ENCODE results near the gene GPX4.

GPX4 gene

DNA sequence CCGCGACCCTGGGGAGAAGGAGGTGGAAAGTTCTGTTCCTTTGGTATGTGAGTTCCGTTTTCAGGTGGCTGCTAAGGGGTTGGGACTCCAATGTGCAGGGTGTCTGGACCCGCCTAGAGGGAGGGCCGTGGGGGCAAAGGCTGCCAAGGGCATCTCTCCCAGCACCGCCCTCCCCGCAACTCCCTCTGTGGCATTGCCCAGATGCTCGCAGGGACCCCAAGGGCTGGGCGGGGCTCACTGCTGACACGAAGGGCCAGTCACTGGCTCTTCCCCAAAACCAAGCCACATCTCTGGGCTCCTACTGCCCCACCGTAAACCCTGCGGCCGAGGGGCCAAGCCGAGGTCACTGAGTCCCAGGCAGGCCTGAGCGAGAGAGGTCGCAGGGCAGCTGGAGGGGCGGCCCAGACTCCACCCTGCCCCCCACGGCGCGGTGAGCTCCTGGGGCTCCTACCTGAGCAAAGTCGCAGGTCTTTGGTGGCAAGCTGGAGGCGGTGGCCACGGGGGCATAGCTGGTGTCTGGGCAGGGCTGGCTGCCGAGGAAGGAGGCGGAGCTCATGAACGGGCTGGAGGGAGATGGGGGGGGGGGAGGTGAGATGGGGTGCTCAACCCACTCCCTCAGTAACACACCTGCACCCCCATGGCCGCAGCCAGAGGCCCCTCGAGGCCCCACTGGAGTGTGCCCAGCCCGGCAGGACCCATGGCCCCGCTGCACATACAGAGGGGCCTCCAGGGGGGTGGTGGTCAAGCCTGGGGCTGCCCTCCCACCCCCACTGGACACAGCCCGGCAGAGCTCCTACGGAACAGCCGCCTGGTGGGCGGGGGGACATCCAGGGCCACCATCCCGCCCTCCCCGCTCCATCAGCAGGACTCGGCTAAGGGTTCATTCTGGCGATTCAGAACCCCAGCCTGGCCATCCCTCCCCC lies 43.3 kb downstream of the GPX4 start:
- no peaks in the 10 kb centered on the region for H3K9me3 ChIP-seq (ENCODE audit: control insufficient read depth, low read length)
- no peaks in the 10 kb centered on the region for H3K4me1 ChIP-seq (ENCODE audit: control insufficient read depth, insufficient read depth, low read length, poor library complexity, severe bottlenecking)
- no peaks in the 10 kb centered on the region for H3K27me3 ChIP-seq (replicated peaks; ENCODE audit: control insufficient read depth, insufficient read depth, low read length, poor library complexity, severe bottlenecking)
- H3K4me3 ChIP-seq (ENCODE audit: insufficient read depth, low read depth, low read length, poor library complexity, severe bottlenecking): no peak overlapping the region
- DNase-seq: no peak
- no peak overlapping the region for H3K27ac ChIP-seq (ENCODE audit: insufficient read depth, low read length, poor library complexity, severe bottlenecking)
- peaks cover 39% of the 10 kb centered on the region for H3K36me3 ChIP-seq (ENCODE audit: control insufficient read depth, insufficient read depth, low read length)

DNA sequence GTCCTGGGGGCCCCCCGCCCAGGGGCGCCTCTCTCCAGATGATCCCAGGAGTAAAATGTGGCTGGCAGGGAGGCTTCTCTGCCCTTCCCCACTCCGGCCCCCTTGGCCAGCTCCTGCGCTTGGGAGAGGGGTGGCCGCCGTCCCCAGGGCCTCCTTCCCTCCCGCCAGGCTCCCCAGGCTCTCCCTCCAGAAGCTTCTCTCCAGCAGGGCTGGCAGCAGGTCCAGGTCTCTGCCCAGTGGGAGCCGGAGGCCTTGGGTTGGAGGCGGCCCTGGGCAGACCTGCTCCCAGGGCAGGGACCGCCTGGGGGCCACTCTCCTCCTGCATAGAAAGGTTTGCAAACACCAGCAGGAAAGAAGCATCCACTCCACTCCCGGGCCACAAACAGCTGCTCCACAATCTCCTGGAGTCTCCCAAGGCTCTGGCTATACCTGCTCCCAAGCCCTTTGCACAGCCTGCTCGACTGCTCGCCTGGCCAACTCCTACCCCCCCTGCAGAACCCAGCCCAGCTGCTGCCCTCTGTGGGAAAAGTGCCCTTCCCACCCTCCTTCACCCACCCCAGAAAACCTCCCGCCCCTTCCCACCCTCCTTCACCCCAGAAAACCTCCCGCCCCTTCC lies 44.2 kb downstream of the GPX4 start:
- H3K9me3 ChIP-seq (ENCODE audit: control insufficient read depth, low read length): no peaks in the 10 kb centered on the region
- peaks cover 45% of the 10 kb centered on the region for H3K36me3 ChIP-seq (ENCODE audit: control insufficient read depth, insufficient read depth, low read length)
- no peak for DNase-seq
- H3K4me3 ChIP-seq (ENCODE audit: insufficient read depth, low read depth, low read length, poor library complexity, severe bottlenecking): no peak overlapping the region
- H3K4me1 ChIP-seq (ENCODE audit: control insufficient read depth, insufficient read depth, low read length, poor library complexity, severe bottlenecking): no peaks in the 10 kb centered on the region
- H3K27me3 ChIP-seq (replicated peaks; ENCODE audit: control insufficient read depth, insufficient read depth, low read length, poor library complexity, severe bottlenecking): no peaks in the 10 kb centered on the region
- no peak overlapping the region for H3K27ac ChIP-seq (ENCODE audit: insufficient read depth, low read length, poor library complexity, severe bottlenecking)

DNA sequence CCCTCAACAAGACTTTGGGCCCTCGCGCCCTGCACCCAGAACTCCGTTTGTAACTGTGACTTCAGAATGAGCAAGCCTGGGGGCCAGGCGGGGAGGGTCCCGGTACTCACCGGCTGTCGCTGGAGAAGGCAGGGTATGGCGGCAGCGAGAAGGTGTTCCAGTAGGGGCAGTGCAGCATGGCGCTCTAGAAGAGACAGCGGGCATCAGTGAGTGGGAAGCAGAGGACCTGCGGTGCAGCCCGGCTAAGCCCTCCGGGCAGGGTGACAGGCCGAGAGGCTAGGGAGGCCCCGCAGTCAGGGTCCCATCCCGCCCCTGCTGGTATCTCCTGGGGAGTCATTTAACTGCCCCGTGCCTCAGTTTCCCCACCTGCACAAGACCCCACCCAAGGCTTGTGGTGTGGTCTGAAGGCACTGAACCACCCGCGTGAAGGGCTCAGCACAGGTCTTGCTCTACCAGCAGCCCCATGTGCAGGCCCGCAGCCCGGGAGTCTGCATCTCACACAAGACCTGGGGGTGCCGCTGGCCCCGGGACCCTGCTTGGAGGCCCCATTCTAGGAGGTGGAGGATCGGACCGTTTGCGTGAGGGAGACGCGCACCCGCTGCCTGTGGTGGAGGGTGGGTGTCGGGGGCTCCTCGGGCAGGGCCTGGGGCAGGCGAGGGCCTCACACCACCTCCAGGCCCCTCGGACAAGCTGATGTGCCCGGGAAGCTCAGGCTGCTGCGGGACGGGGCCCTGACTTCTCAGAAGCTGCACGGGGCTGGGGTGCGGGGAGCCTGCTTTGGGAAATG lies 45.7 kb downstream of the GPX4 start:
- H3K27ac ChIP-seq (ENCODE audit: insufficient read depth, low read length, poor library complexity, severe bottlenecking): no peak overlapping the region
- no peaks in the 10 kb centered on the region for H3K27me3 ChIP-seq (replicated peaks; ENCODE audit: control insufficient read depth, insufficient read depth, low read length, poor library complexity, severe bottlenecking)
- no peak overlapping the region for H3K4me3 ChIP-seq (ENCODE audit: insufficient read depth, low read depth, low read length, poor library complexity, severe bottlenecking)
- no peaks in the 10 kb centered on the region for H3K9me3 ChIP-seq (ENCODE audit: control insufficient read depth, low read length)
- no peak for DNase-seq
- no peaks in the 10 kb centered on the region for H3K4me1 ChIP-seq (ENCODE audit: control insufficient read depth, insufficient read depth, low read length, poor library complexity, severe bottlenecking)
- H3K36me3 ChIP-seq (ENCODE audit: control insufficient read depth, insufficient read depth, low read length): peaks cover 43% of the 10 kb centered on the region

DNA sequence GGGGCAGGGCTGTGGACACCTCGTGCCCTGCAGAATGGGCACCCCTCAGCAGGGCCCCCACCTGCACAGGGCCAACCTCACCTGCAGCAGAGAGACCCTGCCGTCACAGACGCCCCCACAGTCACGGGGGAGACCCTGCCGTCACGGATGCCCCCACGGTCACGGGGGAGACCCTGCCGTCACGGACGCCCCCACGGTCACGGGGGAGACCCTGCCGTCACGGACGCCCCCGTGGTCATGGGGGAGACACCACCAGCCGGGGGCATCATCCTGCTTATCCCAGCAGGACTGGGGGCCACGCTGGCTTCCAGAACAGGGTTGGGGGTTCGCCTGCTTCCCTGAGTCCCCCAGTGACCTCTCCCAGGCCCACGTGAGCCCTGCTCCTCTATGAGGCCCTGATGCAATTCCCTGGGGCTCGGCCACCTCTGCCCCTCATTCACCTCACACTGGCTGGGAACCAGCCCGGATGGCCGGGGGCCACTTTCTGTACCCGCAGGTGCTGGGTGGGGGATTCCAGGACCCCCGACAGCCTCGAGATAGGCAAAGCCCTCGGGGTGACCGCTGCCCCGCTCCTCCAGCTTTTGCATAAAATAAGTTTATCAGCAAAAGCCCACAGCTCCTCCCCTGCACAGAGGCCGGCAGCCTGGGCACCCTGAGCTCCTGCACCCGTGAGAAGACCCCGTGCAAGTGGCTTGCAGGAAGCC lies 46.7 kb downstream of the GPX4 start:
- Histone ChIP-seq H3K4me3 (ENCODE audit: insufficient read depth, low read depth, low read length, poor library complexity, severe bottlenecking) (no peak overlapping the region), H3K36me3 (ENCODE audit: control insufficient read depth, insufficient read depth, low read length) (peaks cover 47% of the 10 kb centered on the region), H3K9me3 (ENCODE audit: control insufficient read depth, low read length) (no peaks in the 10 kb centered on the region), H3K27me3 (replicated peaks; ENCODE audit: control insufficient read depth, insufficient read depth, low read length, poor library complexity, severe bottlenecking) (no peaks in the 10 kb centered on the region), H3K4me1 (ENCODE audit: control insufficient read depth, insufficient read depth, low read length, poor library complexity, severe bottlenecking) (no peaks in the 10 kb centered on the region), H3K27ac (ENCODE audit: insufficient read depth, low read length, poor library complexity, severe bottlenecking) (no peak overlapping the region)
- no peak for DNase-seq

- DNase-seq: no peak
- H3K27ac ChIP-seq (ENCODE audit: insufficient read depth, low read length, poor library complexity, severe bottlenecking): no peak overlapping the region
- no peak overlapping the region for H3K4me3 ChIP-seq (ENCODE audit: insufficient read depth, low read depth, low read length, poor library complexity, severe bottlenecking)
- no peaks in the 10 kb centered on the region for H3K9me3 ChIP-seq (ENCODE audit: control insufficient read depth, low read length)
- peaks cover 41% of the 10 kb centered on the region for H3K36me3 ChIP-seq (ENCODE audit: control insufficient read depth, insufficient read depth, low read length)
- H3K27me3 ChIP-seq (replicated peaks; ENCODE audit: control insufficient read depth, insufficient read depth, low read length, poor library complexity, severe bottlenecking): no peaks in the 10 kb centered on the region
- H3K4me1 ChIP-seq (ENCODE audit: control insufficient read depth, insufficient read depth, low read length, poor library complexity, severe bottlenecking): no peaks in the 10 kb centered on the region
Measured at GRCh38 chr19:1151037-1151724, 47.4 kb downstream of the GPX4 start.

DNA sequence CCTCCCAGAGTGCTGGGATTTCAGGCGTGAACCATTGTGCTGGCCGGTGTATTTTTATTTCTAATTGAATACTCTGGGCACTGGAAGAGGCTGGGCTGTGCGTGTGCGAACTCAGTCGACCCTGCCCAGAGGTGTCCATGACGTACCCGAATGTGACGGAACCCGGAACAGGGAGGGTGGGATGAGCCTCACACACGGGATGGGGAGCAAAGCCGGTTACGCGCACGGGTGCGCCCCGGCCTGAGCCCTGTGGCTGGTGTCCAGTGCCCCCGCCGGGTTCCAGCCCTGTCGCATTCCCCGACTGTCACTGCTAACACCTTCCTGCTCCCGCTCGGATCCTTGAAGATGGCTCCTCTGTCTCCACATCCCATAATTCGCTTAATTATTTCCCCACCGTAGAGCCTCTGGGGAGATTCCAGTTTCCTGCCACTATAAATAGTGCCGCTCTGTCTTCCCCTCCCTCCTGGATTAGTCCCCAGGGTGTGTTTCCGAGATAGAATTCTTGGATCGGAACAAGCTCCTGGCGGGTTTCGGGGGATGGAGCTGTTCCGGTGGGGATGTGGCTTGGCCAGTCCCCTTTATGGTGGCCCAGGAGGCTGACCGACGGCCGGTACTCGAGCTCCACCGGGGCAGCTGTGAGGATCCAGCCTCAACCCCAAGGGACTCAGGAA lies 48.3 kb downstream of the GPX4 start:
- no peak overlapping the region for H3K27ac ChIP-seq (ENCODE audit: insufficient read depth, low read length, poor library complexity, severe bottlenecking)

DNA sequence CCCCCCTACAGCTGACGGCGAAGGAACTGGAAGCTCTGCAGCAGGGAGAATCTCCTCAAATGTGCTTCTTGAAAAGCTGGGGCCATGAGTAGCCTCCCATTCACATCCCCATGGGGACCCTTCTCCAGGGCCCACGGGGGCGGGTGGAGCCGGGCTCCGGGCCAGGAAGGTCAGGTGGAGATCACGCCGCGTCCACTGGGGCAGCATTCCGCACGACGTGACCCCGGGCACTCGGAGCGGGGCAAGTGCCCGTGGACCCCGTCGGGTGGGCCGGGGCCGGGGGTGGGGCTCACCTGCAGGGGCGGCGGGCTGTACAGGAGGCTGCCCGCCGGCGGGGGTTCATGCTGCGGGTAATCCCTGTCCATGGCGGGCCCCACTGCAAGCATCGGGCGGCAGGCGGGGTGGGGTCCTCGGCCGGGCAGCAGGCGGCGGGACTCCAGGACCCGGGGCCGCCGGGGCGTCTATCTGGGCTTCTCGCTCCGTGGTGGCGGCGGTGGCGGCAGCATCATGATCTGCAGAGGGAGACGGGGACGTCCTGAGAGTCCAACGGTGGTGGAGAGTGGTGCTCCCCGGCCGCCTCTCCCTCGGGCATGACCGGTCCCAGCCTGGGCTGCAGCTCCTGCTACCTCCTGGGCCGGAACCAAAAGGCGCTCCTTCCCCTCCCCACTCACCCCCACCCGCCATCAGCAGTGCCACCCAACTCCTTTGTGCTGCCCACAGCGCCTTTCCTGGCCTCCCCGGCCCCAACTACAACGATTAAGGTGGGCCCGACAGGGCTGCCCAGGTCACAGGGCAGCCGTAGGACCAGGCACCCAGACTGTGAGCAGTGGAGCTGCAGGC lies 50.3 kb downstream of the GPX4 start:
- no peak for DNase-seq
- Histone ChIP-seq H3K4me1 (ENCODE audit: control insufficient read depth, insufficient read depth, low read length, poor library complexity, severe bottlenecking) (no peaks in the 10 kb centered on the region), H3K27ac (ENCODE audit: insufficient read depth, low read length, poor library complexity, severe bottlenecking) (no peak overlapping the region), H3K9me3 (ENCODE audit: control insufficient read depth, low read length) (no peaks in the 10 kb centered on the region), H3K27me3 (replicated peaks; ENCODE audit: control insufficient read depth, insufficient read depth, low read length, poor library complexity, severe bottlenecking) (no peaks in the 10 kb centered on the region), H3K4me3 (ENCODE audit: insufficient read depth, low read depth, low read length, poor library complexity, severe bottlenecking) (no peak overlapping the region), H3K36me3 (ENCODE audit: control insufficient read depth, insufficient read depth, low read length) (peaks cover 36% of the 10 kb centered on the region)

More for the DNA sequence above, 48.3 kb downstream of the GPX4 start:
- Histone ChIP-seq H3K36me3 (ENCODE audit: control insufficient read depth, insufficient read depth, low read length) (peaks cover 35% of the 10 kb centered on the region), H3K9me3 (ENCODE audit: control insufficient read depth, low read length) (no peaks in the 10 kb centered on the region), H3K27me3 (replicated peaks; ENCODE audit: control insufficient read depth, insufficient read depth, low read length, poor library complexity, severe bottlenecking) (no peaks in the 10 kb centered on the region), H3K4me3 (ENCODE audit: insufficient read depth, low read depth, low read length, poor library complexity, severe bottlenecking) (no peak overlapping the region), H3K4me1 (ENCODE audit: control insufficient read depth, insufficient read depth, low read length, poor library complexity, severe bottlenecking) (no peaks in the 10 kb centered on the region)
- DNase-seq: no peak

GRCh38 chr19:1154731-1155351 lies 51.0 kb downstream of the GPX4 start:
- DNase-seq: no peak
- Histone ChIP-seq H3K9me3 (ENCODE audit: control insufficient read depth, low read length) (no peaks in the 10 kb centered on the region), H3K36me3 (ENCODE audit: control insufficient read depth, insufficient read depth, low read length) (peaks cover 36% of the 10 kb centered on the region), H3K4me3 (ENCODE audit: insufficient read depth, low read depth, low read length, poor library complexity, severe bottlenecking) (no peak overlapping the region), H3K27me3 (replicated peaks; ENCODE audit: control insufficient read depth, insufficient read depth, low read length, poor library complexity, severe bottlenecking) (no peaks in the 10 kb centered on the region), H3K27ac (ENCODE audit: insufficient read depth, low read length, poor library complexity, severe bottlenecking) (no peak overlapping the region), H3K4me1 (ENCODE audit: control insufficient read depth, insufficient read depth, low read length, poor library complexity, severe bottlenecking) (no peaks in the 10 kb centered on the region)

Data from effector memory CD4-positive, alpha-beta T cell (primary cell).